K562 (cell line): ENCODE data around the gene SRMS. TPM values are rescaled to one million over a fixed set of nuclear protein-coding genes. Genes with fewer than 3 reads are reported as not detected.

ENCODE experiments used
- ATAC-seq: fragments of 200-7000 bp; cut with Tn5 transposase; 3 replicates; pipeline ENCODE4 v1.9.1; 2020; ENCODE audit warnings: moderate library complexity
- BruUV-seq: library from RNA; stranded (reverse); fragments of 400-500 nt; replicated peaks from 2 replicates; lab custom pipeline; 2021; lab: Mats Ljungman, UMichigan
- CTCF ChIA-PET: fragments of 300-600 bp; formaldehyde crosslinking; extraction: SDS; loops from one replicate; lab custom pipeline; 2021; ENCODE audit warnings: low intra/inter-chr PET ratio; lab: Yijun Ruan, JAX
- POLR2A ChIA-PET: fragments of 300-600, 350-650 bp; sonication (Branson Sonifier 250); formaldehyde crosslinking; extraction: SDS; loops from one replicate; lab custom pipeline; 2021; ENCODE audit warnings: antibody characterized with exemption, inconsistent platforms; lab: Yijun Ruan, JAX
- DNase-seq, 4 experiments: peaks; one replicate each; pipeline versions ENCODE4 v3.0.0 to v3.0.0-alpha.2; 2011 to 2018; ENCODE audit warnings: low spot score in 3 of 4, mixed read lengths in 3 of 4; ENCODE audit errors: extremely low read depth in 1 of 4
- FAIRE-seq: peaks from 2 replicates; lab custom pipeline; 2011; peaks lifted over from hg19 to GRCh38; lab: Jason Lieb, UNC
- H2AFZ ChIP-seq: 2 replicates; pipeline ENCODE4 v1.6.0; 2011; ENCODE audit warnings: low read depth, low read length, control low read depth, inconsistent platforms
- H3K27ac ChIP-seq: fragments of 200-600 bp; 3 replicates; pipeline ENCODE4 v1.8.0; 2011; ENCODE audit warnings: low read depth, mild to moderate bottlenecking, control low read depth, inconsistent platforms, low read length, moderate library complexity, mixed read lengths; ENCODE audit errors: extremely low read depth
- H3K27me3 ChIP-seq, 2 experiments: fragments of 300-600 bp in 1 of 2; 2 replicates in 1 of 2; 3 replicates in 1 of 2; pipeline versions ENCODE4 v1.6.0 to v1.8.0; 2011; ENCODE audit warnings: inconsistent platforms in 2 of 2, low read length in 2 of 2, mild to moderate bottlenecking in 1 of 2, mixed read lengths in 1 of 2, moderate library complexity in 1 of 2; ENCODE audit not compliant: control insufficient read depth in 2 of 2, insufficient read depth in 2 of 2
- H3K36me3 ChIP-seq: fragments of 300-600 bp; 3 replicates; pipeline ENCODE4 v1.8.0; 2011; ENCODE audit warnings: mild to moderate bottlenecking, low read length, inconsistent platforms; ENCODE audit not compliant: control insufficient read depth, insufficient read depth
- H3K4me1 ChIP-seq, 2 experiments: fragments of 200-600 bp in 1 of 2; replicated peaks in 1 of 2; 2 replicates in 1 of 2; 3 replicates in 1 of 2; pipeline versions ENCODE4 v1.5.1 to v1.8.0; 2011; ENCODE audit warnings: inconsistent platforms in 2 of 2, low read length in 2 of 2, mild to moderate bottlenecking in 1 of 2, mixed read lengths in 1 of 2, moderate library complexity in 1 of 2; ENCODE audit not compliant: control insufficient read depth in 2 of 2, insufficient read depth in 2 of 2
- H3K4me2 ChIP-seq: 2 replicates; pipeline ENCODE4 v1.6.1; 2011; ENCODE audit warnings: low read length, control low read depth, inconsistent platforms, mixed read lengths; ENCODE audit not compliant: insufficient read depth
- H3K4me3 ChIP-seq: fragments of 200-600 bp; sonication (generic), shearing (Covaris generic); 2 replicates; pipeline ENCODE4 v1.5.1; 2016; ENCODE audit warnings: control low read depth, inconsistent platforms
- H3K79me2 ChIP-seq: fragments of 200-600 bp; 3 replicates; pipeline ENCODE4 v1.8.0; 2011; ENCODE audit warnings: low read length, inconsistent platforms; ENCODE audit not compliant: control insufficient read depth, insufficient read depth
- H3K9ac ChIP-seq, 2 experiments: 2 replicates each; pipeline versions ENCODE4 v1.6.0 to v1.6.1; 2011; ENCODE audit warnings: low read depth in 2 of 2, low read length in 2 of 2, control low read depth in 1 of 2, inconsistent platforms in 1 of 2, mild to moderate bottlenecking in 1 of 2, mixed read lengths in 1 of 2; ENCODE audit not compliant: insufficient read depth in 1 of 2
- H3K9me1 ChIP-seq: one replicate; pipeline ENCODE4 v1.6.0; 2011; ENCODE audit warnings: inconsistent platforms, mild to moderate bottlenecking, low read length, moderate library complexity; ENCODE audit not compliant: control insufficient read depth, insufficient read depth
- H3K9me3 ChIP-seq: replicated peaks from 2 replicates; pipeline ENCODE4 v1.5.1; 2011; ENCODE audit warnings: low read depth, low read length, inconsistent platforms; ENCODE audit not compliant: control insufficient read depth, insufficient read depth
- H4K20me1 ChIP-seq: replicated peaks from 2 replicates; pipeline ENCODE4 v1.6.1; 2011; ENCODE audit warnings: low read length, inconsistent platforms, mixed read lengths; ENCODE audit not compliant: control insufficient read depth, insufficient read depth
- CREM ChIP-seq: IDR thresholded peaks from 2 replicates; pipeline ENCODE4 v1.6.1; 2014; ENCODE audit warnings: antibody characterized with exemption, low read depth
- IRF1 ChIP-seq: sonication (generic); formaldehyde crosslinking; IDR thresholded peaks from 2 replicates; pipeline ENCODE4 v1.8.0; 2022; ENCODE audit warnings: missing genetic modification reagents, mild to moderate bottlenecking, borderline replicate concordance
- NBN ChIP-seq: fragments of 450-650 bp; IDR thresholded peaks from 2 replicates; pipeline ENCODE4 v1.6.1; 2016; ENCODE audit warnings: low read depth, mild to moderate bottlenecking
- POLR2G ChIP-seq: fragments of 200-400 bp; formaldehyde crosslinking; IDR thresholded peaks from 2 replicates; pipeline ENCODE4 v1.6.1; 2017; ENCODE audit warnings: low read depth, mild to moderate bottlenecking, antibody characterized with exemption, low read length, moderate library complexity
- ZNF644 ChIP-seq: fragments of 200-800 bp; sonication (Bioruptor generic); IDR thresholded peaks from 2 replicates; pipeline ENCODE4 v1.6.1; 2016; ENCODE audit warnings: low read depth, missing genetic modification characterization, missing compliant biosample characterization
- WGBS: fragments of 100-300 bp; shearing (Covaris generic); methylation state at CpG from one replicate; pipeline ENCODE4 v1.1.6; 2016; ENCODE audit warnings: low coverage, mixed read lengths; ENCODE audit not compliant: insufficient coverage; ENCODE audit errors: missing lambda C conversion rate; 5-methylcytosine and 5-hydroxymethylcytosine counted together
- in situ Hi-C: fragments of 300-500 bp; cut with MboI; formaldehyde crosslinking; loops from 4 replicates; pipeline ENCODE4 v1.15.0; 2018; ENCODE audit warnings: inconsistent platforms, mixed read lengths
- intact Hi-C: fragments of 100-400 bp; cut with micrococcal nuclease; formaldehyde crosslinking; loops from 2 replicates; pipeline ENCODE4 v1.14.2; 2022
- polyA plus RNA-seq, 8 experiments: library from polyadenylated mRNA; depleted of rRNA in 4 of 8; stranded (reverse) in 5 of 8; unstranded in 3 of 8; fragments of >200 nt; fragmentation: Nextera tagmentation in 2 of 8; fragmentation: Illumina TruSeq in 1 of 8; extraction: Ambion mirVana in 2 of 8; extraction: Trizol in 1 of 8; gene quantifications; 2 replicates each; pipeline versions ENCODE4 v1.2.1 to v1.2.3, GENCODE V29; 2011 to 2014; ENCODE audit warnings: inconsistent platforms in 1 of 8, missing spikeins in 1 of 8
- total RNA-seq, 7 experiments: library from RNA; depleted of rRNA in 6 of 7; stranded (reverse); fragments of >200 nt in 6 of 7; fragmentation: Illumina TruSeq in 2 of 7; extraction: Trizol in 2 of 7; gene quantifications; 2 replicates each; pipeline versions ENCODE4 v1.2.1 to v1.2.3, GENCODE V29; 2011 to 2021; ENCODE audit warnings: low replicate concordance in 1 of 7
- TF ChIP-seq, protein P1 (sequence below): fragments of 450-650 bp; IDR thresholded peaks from 2 replicates; pipeline ENCODE4 v1.6.1; 2017; ENCODE audit warnings: antibody characterized with exemption, mild to moderate bottlenecking
- TF ChIP-seq, protein P2 (sequence below): fragments of 250-450 bp; sonication (Bioruptor Pico); IDR thresholded peaks from 2 replicates; pipeline ENCODE4 v1.4.0; 2020; ENCODE audit warnings: mild to moderate bottlenecking

SRMS gene
- total and polyA plus RNA-seq, 9 of the 15 experiments (the other 6 are each of a cell fraction or from before 2014, with no cell fraction given), result 0.07 TPM; not detected in 8

GRCh38 chr20:63529861-63530787 is 17.4 kb downstream of the SRMS start:
- CTCF ChIA-PET, result no interaction called here
- peaks cover 0 to 51% of the 10 kb centered on the region in 2 experiments; a peak in 2 of 5 replicates for H3K4me1 ChIP-seq

More at GRCh38 chr20:63529861-63530787, 17.4 kb downstream of the SRMS start:
- Histone ChIP-seq H3K79me2 (no peaks in the 10 kb centered on the region), H3K36me3 (no peaks in the 10 kb centered on the region), H4K20me1 (peaks cover 9% of the 10 kb centered on the region; the same call in 1 of the 2 replicates)
- intact Hi-C loops, result loop anchor here (10.0 kb wide), 2 partner anchors 125 to 175 kb away; partner anchors contain the start of genes ARFRP1, RTEL1, STMN3 and ZGPAT
- TF ChIP-seq POLR2G (peak; percentile 49), NBN (no peak), IRF1 (CRISPR knock-in tag) (no peak), ZNF644 (tag) (no peak), CREM (no peak)
- TF ChIP-seq, protein P1, sequence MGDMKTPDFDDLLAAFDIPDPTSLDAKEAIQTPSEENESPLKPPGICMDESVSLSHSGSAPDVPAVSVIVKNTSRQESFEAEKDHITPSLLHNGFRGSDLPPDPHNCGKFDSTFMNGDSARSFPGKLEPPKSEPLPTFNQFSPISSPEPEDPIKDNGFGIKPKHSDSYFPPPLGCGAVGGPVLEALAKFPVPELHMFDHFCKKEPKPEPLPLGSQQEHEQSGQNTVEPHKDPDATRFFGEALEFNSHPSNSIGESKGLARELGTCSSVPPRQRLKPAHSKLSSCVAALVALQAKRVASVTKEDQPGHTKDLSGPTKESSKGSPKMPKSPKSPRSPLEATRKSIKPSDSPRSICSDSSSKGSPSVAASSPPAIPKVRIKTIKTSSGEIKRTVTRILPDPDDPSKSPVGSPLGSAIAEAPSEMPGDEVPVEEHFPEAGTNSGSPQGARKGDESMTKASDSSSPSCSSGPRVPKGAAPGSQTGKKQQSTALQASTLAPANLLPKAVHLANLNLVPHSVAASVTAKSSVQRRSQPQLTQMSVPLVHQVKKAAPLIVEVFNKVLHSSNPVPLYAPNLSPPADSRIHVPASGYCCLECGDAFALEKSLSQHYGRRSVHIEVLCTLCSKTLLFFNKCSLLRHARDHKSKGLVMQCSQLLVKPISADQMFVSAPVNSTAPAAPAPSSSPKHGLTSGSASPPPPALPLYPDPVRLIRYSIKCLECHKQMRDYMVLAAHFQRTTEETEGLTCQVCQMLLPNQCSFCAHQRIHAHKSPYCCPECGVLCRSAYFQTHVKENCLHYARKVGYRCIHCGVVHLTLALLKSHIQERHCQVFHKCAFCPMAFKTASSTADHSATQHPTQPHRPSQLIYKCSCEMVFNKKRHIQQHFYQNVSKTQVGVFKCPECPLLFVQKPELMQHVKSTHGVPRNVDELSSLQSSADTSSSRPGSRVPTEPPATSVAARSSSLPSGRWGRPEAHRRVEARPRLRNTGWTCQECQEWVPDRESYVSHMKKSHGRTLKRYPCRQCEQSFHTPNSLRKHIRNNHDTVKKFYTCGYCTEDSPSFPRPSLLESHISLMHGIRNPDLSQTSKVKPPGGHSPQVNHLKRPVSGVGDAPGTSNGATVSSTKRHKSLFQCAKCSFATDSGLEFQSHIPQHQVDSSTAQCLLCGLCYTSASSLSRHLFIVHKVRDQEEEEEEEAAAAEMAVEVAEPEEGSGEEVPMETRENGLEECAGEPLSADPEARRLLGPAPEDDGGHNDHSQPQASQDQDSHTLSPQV, result no peak
- TF ChIP-seq, protein P2, sequence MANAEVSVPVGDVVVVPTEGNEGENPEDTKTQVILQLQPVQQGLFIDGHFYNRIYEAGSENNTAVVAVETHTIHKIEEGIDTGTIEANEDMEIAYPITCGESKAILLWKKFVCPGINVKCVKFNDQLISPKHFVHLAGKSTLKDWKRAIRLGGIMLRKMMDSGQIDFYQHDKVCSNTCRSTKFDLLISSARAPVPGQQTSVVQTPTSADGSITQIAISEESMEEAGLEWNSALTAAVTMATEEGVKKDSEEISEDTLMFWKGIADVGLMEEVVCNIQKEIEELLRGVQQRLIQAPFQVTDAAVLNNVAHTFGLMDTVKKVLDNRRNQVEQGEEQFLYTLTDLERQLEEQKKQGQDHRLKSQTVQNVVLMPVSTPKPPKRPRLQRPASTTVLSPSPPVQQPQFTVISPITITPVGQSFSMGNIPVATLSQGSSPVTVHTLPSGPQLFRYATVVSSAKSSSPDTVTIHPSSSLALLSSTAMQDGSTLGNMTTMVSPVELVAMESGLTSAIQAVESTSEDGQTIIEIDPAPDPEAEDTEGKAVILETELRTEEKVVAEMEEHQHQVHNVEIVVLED (CRISPR knock-in tag), result no peak
- TF ChIP-seq, all 486 proteins: peak for 1
- 42% methylated on average over 25 of the region's 39 CpGs for WGBS
- H3K27ac ChIP-seq, result no peak overlapping the region
- DNase-seq, result peak in 1 of 4 experiments; percentile 39
- no peak overlapping the region for H2AFZ ChIP-seq
- ATAC-seq, result no peak
- H3K9me3 ChIP-seq, result no peaks in the 10 kb centered on the region
- no TSS peak for BruUV-seq
- H3K4me2 ChIP-seq, result no peak overlapping the region
- no peaks in the 10 kb centered on the region for H3K9me1 ChIP-seq
- peak overlapping the region in 1 of 2 experiments; percentile 64; a peak in 2 of 4 replicates for H3K9ac ChIP-seq
- no peak overlapping the region for H3K4me3 ChIP-seq
- no peak for FAIRE-seq
- in situ Hi-C loops, result no loop called here
- POLR2A ChIA-PET, result interaction anchor here (0.5 to 2.9 kb wide), 4 partner anchors 9 to 34 kb away, joined by 3 to 19 read pairs (median 4); partner anchors contain the start of gene PPDPF
- H3K27me3 ChIP-seq, result peaks cover 0 to 41% of the 10 kb centered on the region in 2 experiments; a peak in 3 of 5 replicates
